ENCODE measurements around the gene ELAPOR1.

DNA sequence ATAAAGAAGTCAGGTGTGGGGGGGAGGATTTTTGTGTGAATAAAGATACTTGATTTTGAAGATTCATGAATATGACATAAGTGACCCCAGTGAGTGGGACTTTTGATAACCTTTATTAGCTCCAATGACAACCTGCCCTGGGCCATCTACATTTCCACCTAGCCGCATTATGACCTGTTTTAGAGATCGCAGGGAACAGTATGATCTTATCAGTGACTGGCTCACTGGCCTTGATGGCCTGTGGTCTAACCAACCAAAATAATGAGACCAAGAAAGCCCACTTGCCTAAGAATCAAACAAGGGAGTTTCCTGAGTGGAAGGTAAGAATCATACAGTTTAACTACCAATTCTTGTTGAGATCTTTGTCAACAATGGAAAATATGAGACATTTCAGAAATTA lies 1.8 kb downstream of the ELAPOR1 start:
- TF ChIP-seq, protein P1, sequence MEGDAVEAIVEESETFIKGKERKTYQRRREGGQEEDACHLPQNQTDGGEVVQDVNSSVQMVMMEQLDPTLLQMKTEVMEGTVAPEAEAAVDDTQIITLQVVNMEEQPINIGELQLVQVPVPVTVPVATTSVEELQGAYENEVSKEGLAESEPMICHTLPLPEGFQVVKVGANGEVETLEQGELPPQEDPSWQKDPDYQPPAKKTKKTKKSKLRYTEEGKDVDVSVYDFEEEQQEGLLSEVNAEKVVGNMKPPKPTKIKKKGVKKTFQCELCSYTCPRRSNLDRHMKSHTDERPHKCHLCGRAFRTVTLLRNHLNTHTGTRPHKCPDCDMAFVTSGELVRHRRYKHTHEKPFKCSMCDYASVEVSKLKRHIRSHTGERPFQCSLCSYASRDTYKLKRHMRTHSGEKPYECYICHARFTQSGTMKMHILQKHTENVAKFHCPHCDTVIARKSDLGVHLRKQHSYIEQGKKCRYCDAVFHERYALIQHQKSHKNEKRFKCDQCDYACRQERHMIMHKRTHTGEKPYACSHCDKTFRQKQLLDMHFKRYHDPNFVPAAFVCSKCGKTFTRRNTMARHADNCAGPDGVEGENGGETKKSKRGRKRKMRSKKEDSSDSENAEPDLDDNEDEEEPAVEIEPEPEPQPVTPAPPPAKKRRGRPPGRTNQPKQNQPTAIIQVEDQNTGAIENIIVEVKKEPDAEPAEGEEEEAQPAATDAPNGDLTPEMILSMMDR (IDR thresholded peaks at IDR 0.05; ENCODE audit: poor library complexity), result no peak
- no peak for TF ChIP-seq EZH2 (IDR thresholded peaks at IDR 0.05; ENCODE audit: borderline replicate concordance)
- no peak for TF ChIP-seq EZH2phosphoT487 (IDR thresholded peaks at IDR 0.05; ENCODE audit: low read depth, severe bottlenecking, unreplicated experiment)
